GM21576 (cell line): ENCODE data around the gene LYPD6.
"Not testable (repeated sequence)": the region's sequence is repeated elsewhere in the genome, so short reads cannot be mapped to it uniquely, and the experiment has no call there.

Experiments used
- ATAC-seq: cut with Tn5 transposase; IDR thresholded peaks from one replicate; pipeline ENCODE4 v1.9.1; 2021; ENCODE audit warnings: mild to moderate bottlenecking, moderate library complexity; ENCODE audit not compliant: unreplicated experiment

LYPD6 gene

GRCh38 chr2:149492923-149493322 is 162.5 kb downstream of the LYPD6 start:
- no peak for ATAC-seq

- not testable (repeated sequence) for ATAC-seq
Observed at GRCh38 chr2:149499204-149499603, 168.8 kb downstream of the LYPD6 start.

- not testable (repeated sequence) for ATAC-seq
Observed at GRCh38 chr2:149506808-149507207, 176.4 kb downstream of the LYPD6 start.

- ATAC-seq, result no peak
Observed at GRCh38 chr2:149507974-149508373, 177.6 kb downstream of the LYPD6 start.

GRCh38 chr2:149513461-149513860 is 183.1 kb downstream of the LYPD6 start:
- ATAC-seq, result no peak
